CD14-positive monocyte (primary cell): ENCODE measurements around the gene MSRB3. TPM values are rescaled to one million over a fixed set of nuclear protein-coding genes. Genes with fewer than 3 reads are reported as not detected.
A peak's percentile ranks its signal among the peaks of the same experiment; 100 is the strongest.

Source experiments
- DNase-seq, 3 donors: peaks; one replicate each; pipeline ENCODE4 v3.0.0-alpha.2; 2011 to 2022
- H2AFZ ChIP-seq: 2 replicates; pipeline ENCODE4 v1.6.0; 2012; ENCODE audit warnings: mild to moderate bottlenecking, low read depth, low read length, inconsistent platforms; ENCODE audit not compliant: insufficient read depth, poor library complexity, severe bottlenecking
- H3K27ac ChIP-seq, 2 donors: 1 replicate in 1 of 2; 2 replicates in 1 of 2; pipeline ENCODE4 v1.5.1; 2012 to 2013; ENCODE audit warnings: low read length in 2 of 2, control low read depth in 1 of 2, inconsistent platforms in 1 of 2, low read depth in 1 of 2, mild to moderate bottlenecking in 1 of 2
- H3K27me3 ChIP-seq, 2 donors: one replicate each; pipeline versions ENCODE4 v1.6.0 to v1.6.1; 2011 to 2013; ENCODE audit warnings: low read length in 2 of 2; ENCODE audit not compliant: control insufficient read depth in 2 of 2, insufficient read depth in 2 of 2
- H3K36me3 ChIP-seq, 2 donors: replicated peaks in 1 of 2; 1 replicate in 1 of 2; 2 replicates in 1 of 2; pipeline versions ENCODE4 v1.5.1 to v1.6.1; 2012 to 2013; ENCODE audit warnings: low read length in 2 of 2, control low read depth in 1 of 2, inconsistent platforms in 1 of 2, mild to moderate bottlenecking in 1 of 2; ENCODE audit not compliant: insufficient read depth in 2 of 2, control insufficient read depth in 1 of 2
- H3K4me1 ChIP-seq, 2 donors: 1 replicate in 1 of 2; 2 replicates in 1 of 2; pipeline versions ENCODE4 v1.5.1 to v1.6.1; 2012 to 2013; ENCODE audit warnings: low read length in 2 of 2, control low read depth in 1 of 2, inconsistent platforms in 1 of 2, mild to moderate bottlenecking in 1 of 2, moderate library complexity in 1 of 2; ENCODE audit not compliant: insufficient read depth in 2 of 2, control insufficient read depth in 1 of 2
- H3K4me2 ChIP-seq: replicated peaks from 2 replicates; pipeline ENCODE3; 2012; ENCODE audit warnings: low read length, moderate library complexity, mild to moderate bottlenecking; ENCODE audit not compliant: poor library complexity, severe bottlenecking; ENCODE audit errors: extremely low read depth
- H3K4me3 ChIP-seq, 3 experiments: fragments of 200-600 bp in 1 of 3; sonication (generic) in 1 of 3; replicated peaks in 1 of 3; 1 replicate in 2 of 3; 2 replicates in 1 of 3; pipeline ENCODE4 v1.5.1; 2011 to 2013; ENCODE audit warnings: low read length in 3 of 3, mild to moderate bottlenecking in 3 of 3, control low read depth in 2 of 3, low read depth in 2 of 3, inconsistent platforms in 1 of 3, moderate library complexity in 1 of 3
- H3K79me2 ChIP-seq: 2 replicates; pipeline ENCODE4 v1.6.0; 2012; ENCODE audit warnings: mild to moderate bottlenecking, control low read depth, inconsistent platforms, low read length, moderate library complexity; ENCODE audit not compliant: insufficient read depth
- H3K9ac ChIP-seq: 2 replicates; pipeline ENCODE4 v1.6.0; 2017; ENCODE audit warnings: low read length, mild to moderate bottlenecking; ENCODE audit not compliant: insufficient read depth, poor library complexity, severe bottlenecking
- H3K9me3 ChIP-seq, 2 donors: replicated peaks in 1 of 2; 1 replicate in 1 of 2; 2 replicates in 1 of 2; pipeline versions ENCODE4 v1.5.1 to v1.6.1; 2012 to 2013; ENCODE audit warnings: low read length in 2 of 2, control low read depth in 1 of 2; ENCODE audit not compliant: control insufficient read depth in 1 of 2, insufficient read depth in 1 of 2
- H4K20me1 ChIP-seq: 2 replicates; pipeline ENCODE4 v1.6.0; 2012; ENCODE audit warnings: mild to moderate bottlenecking, low read length, control low read depth, moderate library complexity; ENCODE audit not compliant: insufficient read depth
- H3K27ac Mint-ChIP-seq, 7 donors: one replicate each; pipeline ENCODE4 v1.8.0; 2020; ENCODE audit warnings: mild to moderate bottlenecking in 7 of 7, mixed read lengths in 7 of 7, moderate library complexity in 6 of 7, inconsistent platforms in 2 of 7
- H3K27me3 Mint-ChIP-seq, 3 donors: one replicate each; pipeline ENCODE4 v1.8.0; 2021 to 2022; ENCODE audit warnings: low read depth in 3 of 3, mild to moderate bottlenecking in 3 of 3, mixed read lengths in 3 of 3, moderate library complexity in 3 of 3, inconsistent platforms in 1 of 3
- H3K36me3 Mint-ChIP-seq, 2 donors: one replicate each; pipeline ENCODE4 v1.8.0; 2020; ENCODE audit warnings: mixed read lengths in 2 of 2, inconsistent platforms in 1 of 2, mild to moderate bottlenecking in 1 of 2
- H3K4me1 Mint-ChIP-seq: one replicate; pipeline ENCODE4 v1.8.0; 2020; ENCODE audit warnings: mild to moderate bottlenecking, mixed read lengths
- H3K4me3 Mint-ChIP-seq, 2 donors: one replicate each; pipeline ENCODE4 v1.8.0; 2020; ENCODE audit warnings: mild to moderate bottlenecking in 2 of 2, mixed read lengths in 2 of 2, moderate library complexity in 1 of 2
- H3K9me3 Mint-ChIP-seq, 7 donors: one replicate each; pipeline ENCODE4 v1.8.0; 2020 to 2022; ENCODE audit warnings: mixed read lengths in 7 of 7, mild to moderate bottlenecking in 6 of 7, moderate library complexity in 6 of 7, inconsistent platforms in 2 of 7
- CTCF ChIP-seq: fragments of 200-600 bp; IDR thresholded peaks from one replicate; pipeline ENCODE4 v1.8.0; 2022; ENCODE audit warnings: antibody characterized with exemption, mild to moderate bottlenecking
- WGBS: methylation state at CpG from one replicate; pipeline ENCODE4 v1.1.5; 2013; ENCODE audit warnings: missing lambda C conversion rate; ENCODE audit not compliant: insufficient coverage; 5-methylcytosine and 5-hydroxymethylcytosine counted together
- intact Hi-C, 2 donors: fragments of 100-400 bp; cut with micrococcal nuclease; formaldehyde crosslinking; loops; one replicate each; pipeline versions ENCODE4 v1.15.0 to v1.15.1; 2023
- polyA plus RNA-seq, 3 donors: library from polyadenylated mRNA; depleted of rRNA in 1 of 3; unstranded in 2 of 3; stranded (reverse) in 1 of 3; fragments of 300-500 nt in 2 of 3; fragments of >200 nt in 1 of 3; fragmentation: Illumina TruSeq in 2 of 3; gene quantifications; 1 replicate in 2 of 3; 2 replicates in 1 of 3; pipeline ENCODE4 v1.2.3, GENCODE V29; 2012 to 2021

Gene MSRB3
- polyA plus RNA-seq, 3 donors = 0.25 to 1.1 (median 1.0) TPM

- Mint-ChIP-seq H3K36me3 (no peaks in the 10 kb centered on the region), H3K4me1 (peaks cover 2% of the 10 kb centered on the region), H3K27me3 (no peaks in the 10 kb centered on the region), H3K4me3 (no peak overlapping the region), H3K9me3 (peaks cover 0 to 3% (median 0%) of the 10 kb centered on the region in 7 donors), H3K27ac (no peak overlapping the region)
- Histone ChIP-seq H3K9me3 (no peaks in the 10 kb centered on the region), H3K4me2 (no peak overlapping the region), H4K20me1 (no peaks in the 10 kb centered on the region), H3K4me1 (no peaks in the 10 kb centered on the region), H3K27ac (no peak overlapping the region), H3K79me2 (no peaks in the 10 kb centered on the region), H2AFZ (peak overlapping the region; percentile 21), H3K27me3 (no peaks in the 10 kb centered on the region), H3K4me3 (no peak overlapping the region), H3K36me3 (no peaks in the 10 kb centered on the region), H3K9ac (no peak overlapping the region)
- WGBS = no CpG with 5 or more reads among the region's 2 CpGs
- intact Hi-C loops = no loop called here
- TF ChIP-seq CTCF = no peak
- no peak for DNase-seq
Observed at GRCh38 chr12:65443038-65443437, 164.6 kb downstream of the MSRB3 start.

- Histone ChIP-seq H3K9ac (no peak overlapping the region), H4K20me1 (no peaks in the 10 kb centered on the region), H3K4me3 (no peak overlapping the region), H2AFZ (no peak overlapping the region), H3K9me3 (no peaks in the 10 kb centered on the region), H3K4me1 (peaks cover 11 to 12% of the 10 kb centered on the region in 2 donors), H3K27me3 (no peaks in the 10 kb centered on the region), H3K79me2 (no peaks in the 10 kb centered on the region), H3K27ac (no peak overlapping the region), H3K4me2 (no peak overlapping the region), H3K36me3 (no peaks in the 10 kb centered on the region)
- Mint-ChIP-seq H3K4me1 (peaks cover 12% of the 10 kb centered on the region), H3K27ac (no peak overlapping the region), H3K27me3 (no peaks in the 10 kb centered on the region), H3K4me3 (no peak overlapping the region), H3K36me3 (no peaks in the 10 kb centered on the region), H3K9me3 (no peaks in the 10 kb centered on the region)
- DNase-seq = no peak
- no peak for TF ChIP-seq CTCF
- 83% methylated on average over 1 of the region's 2 CpGs for WGBS
- intact Hi-C loops = no loop called here
Observed at GRCh38 chr12:65444996-65445395, 166.5 kb downstream of the MSRB3 start.
